HEK293 (cell line): ENCODE data around the gene KIAA1210.

Experiments
- CTCF ChIA-PET: fragments of 350-600 bp; formaldehyde crosslinking; extraction: SDS; loops from one replicate; lab custom pipeline; 2021; ENCODE audit warnings: antibody characterized with exemption; lab: Yijun Ruan, JAX
- POLR2A ChIA-PET: fragments of 300-600 bp; formaldehyde crosslinking; extraction: SDS; loops from one replicate; lab custom pipeline; 2020; ENCODE audit warnings: antibody characterized with exemption, inconsistent platforms; lab: Yijun Ruan, JAX
- H3K27ac ChIP-seq: fragments of 200-500 bp; sonication (Bioruptor generic); 2 replicates; pipeline ENCODE4 v1.5.1; 2014; ENCODE audit warnings: low read depth, low read length, control low read depth, inconsistent platforms; ENCODE audit errors: extremely low read depth
- H3K36me3 ChIP-seq, 2 experiments: fragments of 200-500 bp in 1 of 2; sonication (Bioruptor generic) in 1 of 2; 1 replicate in 1 of 2; 2 replicates in 1 of 2; pipeline ENCODE4 v1.5.1; 2014 to 2017; ENCODE audit warnings: inconsistent platforms in 2 of 2, low read length in 2 of 2; ENCODE audit not compliant: control insufficient read depth in 2 of 2, insufficient read depth in 1 of 2
- H3K4me1 ChIP-seq: fragments of 200-500 bp; sonication (Bioruptor generic); 2 replicates; pipeline ENCODE4 v1.5.1; 2014; ENCODE audit warnings: mild to moderate bottlenecking, low read length, inconsistent platforms; ENCODE audit not compliant: control insufficient read depth, insufficient read depth
- H3K4me3 ChIP-seq: 2 replicates; pipeline ENCODE4 v1.5.1; 2011; ENCODE audit warnings: low read depth, mild to moderate bottlenecking, control low read depth, low read length, moderate library complexity
- H3K9me3 ChIP-seq: fragments of 200-500 bp; sonication (Bioruptor generic); 2 replicates; pipeline ENCODE4 v1.5.1; 2014; ENCODE audit warnings: low read depth, low read length, inconsistent platforms; ENCODE audit not compliant: control insufficient read depth, insufficient read depth
- INSM2 ChIP-seq: fragments of 450-650 bp; formaldehyde crosslinking; IDR thresholded peaks from 2 replicates; pipeline ENCODE4 v1.5.1; 2016; ENCODE audit warnings: missing biosample characterization, missing genetic modification characterization
- KLF8 ChIP-seq: fragments of 450-650 bp; formaldehyde crosslinking; IDR thresholded peaks from 2 replicates; pipeline ENCODE4 v1.5.1; 2016; ENCODE audit warnings: missing biosample characterization, missing genetic modification characterization
- PRDM10 ChIP-seq: fragments of 450-650 bp; formaldehyde crosslinking; IDR thresholded peaks from 2 replicates; pipeline ENCODE4 v1.5.1; 2016; ENCODE audit warnings: missing biosample characterization, missing genetic modification characterization
- REST ChIP-seq: fragments of 450-650 bp; formaldehyde crosslinking; IDR thresholded peaks from 2 replicates; pipeline ENCODE4 v1.5.1; 2016; ENCODE audit warnings: missing biosample characterization, missing genetic modification characterization
- ZBTB11 ChIP-seq: fragments of 450-650 bp; formaldehyde crosslinking; conservative IDR thresholded peaks from 2 replicates; pipeline ENCODE4 v1.5.1; 2016; ENCODE audit warnings: low read depth, missing biosample characterization, missing genetic modification characterization
- ZBTB44 ChIP-seq: fragments of 450-650 bp; IDR thresholded peaks from 2 replicates; pipeline ENCODE4 v1.5.1; 2018; ENCODE audit warnings: missing biosample characterization, mild to moderate bottlenecking, missing genetic modification characterization
- ZIC2 ChIP-seq: fragments of 450-650 bp; formaldehyde crosslinking; IDR thresholded peaks from 2 replicates; pipeline ENCODE4 v1.5.1; 2016; ENCODE audit warnings: missing biosample characterization, missing genetic modification characterization
- ZNF138 ChIP-seq: fragments of 450-650 bp; formaldehyde crosslinking; IDR thresholded peaks from 2 replicates; pipeline ENCODE4 v1.5.1; 2016; ENCODE audit warnings: missing biosample characterization, missing genetic modification characterization, borderline replicate concordance
- ZNF140 ChIP-seq: fragments of 450-650 bp; formaldehyde crosslinking; IDR thresholded peaks from 2 replicates; pipeline ENCODE4 v1.5.1; 2016; ENCODE audit warnings: missing biosample characterization, missing genetic modification characterization
- ZNF24 ChIP-seq: fragments of 450-650 bp; formaldehyde crosslinking; IDR thresholded peaks from 2 replicates; pipeline ENCODE4 v1.5.1; 2016; ENCODE audit warnings: missing biosample characterization, missing genetic modification characterization
- ZNF248 ChIP-seq: fragments of 450-650 bp; formaldehyde crosslinking; IDR thresholded peaks from 2 replicates; pipeline ENCODE4 v1.5.1; 2017; ENCODE audit warnings: missing biosample characterization, missing genetic modification characterization
- ZNF416 ChIP-seq: fragments of 450-650 bp; formaldehyde crosslinking; IDR thresholded peaks from 2 replicates; pipeline ENCODE4 v1.5.1; 2016; ENCODE audit warnings: missing biosample characterization, missing genetic modification characterization
- ZNF521 ChIP-seq: fragments of 450-650 bp; formaldehyde crosslinking; IDR thresholded peaks from 2 replicates; pipeline ENCODE4 v1.5.1; 2017; ENCODE audit warnings: missing biosample characterization, mild to moderate bottlenecking, missing genetic modification characterization
- ZNF571 ChIP-seq: fragments of 450-650 bp; formaldehyde crosslinking; IDR thresholded peaks from 2 replicates; pipeline ENCODE4 v1.5.0; 2017; ENCODE audit warnings: missing biosample characterization, missing genetic modification characterization
- ZNF791 ChIP-seq: fragments of 450-650 bp; formaldehyde crosslinking; IDR thresholded peaks from 2 replicates; pipeline ENCODE4 v1.5.1; 2016; ENCODE audit warnings: missing biosample characterization, missing genetic modification characterization
- ZSCAN23 ChIP-seq: fragments of 450-650 bp; formaldehyde crosslinking; IDR thresholded peaks from 2 replicates; pipeline ENCODE4 v1.5.1; 2016; ENCODE audit warnings: missing biosample characterization, missing genetic modification characterization

The KIAA1210 gene

GRCh38 chrX:119132961-119133360 lies 5.3 kb upstream of the KIAA1210 start:
- Histone ChIP-seq H3K9me3 (no peaks in the 10 kb centered on the region), H3K4me3 (no peak overlapping the region), H3K36me3 (no peaks in the 10 kb centered on the region), H3K27ac (no peak overlapping the region), H3K4me1 (no peaks in the 10 kb centered on the region)
- TF ChIP-seq INSM2: no peak
- no peak for TF ChIP-seq PRDM10
- no peak for TF ChIP-seq KLF8
- TF ChIP-seq ZNF248: no peak
- no peak for TF ChIP-seq ZIC2 (tag by site-specific recombination)
- no peak for TF ChIP-seq ZNF791
- TF ChIP-seq ZNF416 (tag by site-specific recombination): no peak
- TF ChIP-seq REST: no peak
- ChIA-PET POLR2A (interaction anchor here (0.6 kb wide), 1 partner anchor 512 kb away, joined by 6 read pairs; no protein-coding TSS in a partner anchor), CTCF (interaction anchor here (1.7 kb wide), 1 partner anchor 14 kb away, joined by 10 read pairs; no protein-coding TSS in a partner anchor)

GRCh38 chrX:119132316-119132715 lies 4.7 kb upstream of the KIAA1210 start:
- no peaks in the 10 kb centered on the region for H3K4me1 ChIP-seq
- CTCF ChIA-PET: interaction anchor here (1.0 to 1.7 kb wide), 2 partner anchors 13 to 62 kb away, joined by 3 to 10 read pairs; no protein-coding TSS in a partner anchor
- POLR2A ChIA-PET: no interaction called here
- no peaks in the 10 kb centered on the region for H3K36me3 ChIP-seq
- H3K4me3 ChIP-seq: no peak overlapping the region
- H3K9me3 ChIP-seq: no peaks in the 10 kb centered on the region
- TF ChIP-seq ZNF24 (tag by site-specific recombination): no peak
- no peak overlapping the region for H3K27ac ChIP-seq

GRCh38 chrX:119130911-119131310 lies 3.3 kb upstream of the KIAA1210 start:
- no peaks in the 10 kb centered on the region for H3K36me3 ChIP-seq
- CTCF ChIA-PET: interaction anchor here (2.2 kb wide), 1 partner anchor 12 kb away, joined by 14 read pairs; no protein-coding TSS in a partner anchor
- POLR2A ChIA-PET: interaction anchor here (0.6 kb wide), 1 partner anchor 11 kb away, joined by 8 read pairs; no protein-coding TSS in a partner anchor
- no peak overlapping the region for H3K27ac ChIP-seq
- H3K4me3 ChIP-seq: no peak overlapping the region
- H3K9me3 ChIP-seq: no peaks in the 10 kb centered on the region
- no peaks in the 10 kb centered on the region for H3K4me1 ChIP-seq
- TF ChIP-seq ZSCAN23 (tag by site-specific recombination) (no peak), ZNF138 (no peak), ZNF571 (tag by site-specific recombination) (no peak), ZNF521 (tag by site-specific recombination) (no peak), ZBTB11 (tag by site-specific recombination) (no peak), ZNF140 (no peak), ZBTB44 (tag by site-specific recombination) (no peak)
